ENCODE results near the gene ZCRB1.
"Not testable (repeated sequence)": the region's sequence is repeated elsewhere in the genome, so short reads cannot be mapped to it uniquely, and the experiment has no call there.

ZCRB1 gene

DNA sequence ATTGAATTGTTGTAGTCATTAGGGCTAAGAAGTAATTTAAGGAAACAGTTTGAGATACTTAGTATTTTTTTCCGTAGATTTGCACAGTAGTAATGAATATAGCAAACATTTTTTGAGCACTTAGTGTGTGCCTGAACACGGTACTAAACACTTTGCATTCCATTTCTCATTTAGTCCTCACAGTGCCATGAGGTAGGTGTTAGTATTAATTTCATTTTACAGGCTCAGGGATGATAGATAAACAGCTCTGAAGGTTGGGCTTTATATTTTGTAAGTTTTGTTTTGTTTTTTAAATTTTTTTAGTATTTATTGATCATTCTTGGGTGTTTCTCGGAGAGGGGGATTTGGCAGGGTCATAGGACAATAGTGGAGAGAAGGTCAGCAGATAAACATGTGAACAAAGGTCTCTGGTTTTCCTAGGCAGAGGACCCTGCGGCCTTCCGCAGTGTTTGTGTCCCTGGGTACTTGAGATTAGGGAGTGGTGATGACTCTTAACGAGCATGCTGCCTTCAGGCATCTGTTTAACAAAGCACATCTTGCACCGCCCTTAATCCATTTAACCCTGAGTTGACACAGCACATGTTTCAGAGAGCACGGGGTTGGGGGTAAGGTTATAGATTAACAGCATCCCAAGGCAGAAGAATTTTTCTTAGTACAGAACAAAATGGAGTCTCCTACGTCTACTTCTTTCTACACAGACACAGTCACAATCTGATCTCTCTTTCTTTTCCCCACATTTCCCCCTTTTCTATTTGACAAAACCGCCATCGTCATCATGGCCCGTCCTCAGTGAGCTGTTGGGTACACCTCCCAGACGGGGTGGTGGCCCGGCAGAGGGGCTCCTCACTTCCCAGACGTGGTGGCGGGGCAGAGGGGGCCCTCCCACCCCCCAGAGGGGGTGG, 23.5 kb upstream of the ZCRB1 start:
- not testable (repeated sequence) for H3K27me3 Mint-ChIP-seq; DNase-seq (ENCODE audit: low spot score in 2 of 2); ATAC-seq (replicated peaks; ENCODE audit: extremely low read depth, poor library complexity, severe bottlenecking); H3K27ac Mint-ChIP-seq (ENCODE audit: low read depth); H3K9me3 Mint-ChIP-seq; H3K36me3 Mint-ChIP-seq (ENCODE audit: insufficient read depth); H3K4me3 Mint-ChIP-seq
- peaks cover 19% of the 10 kb centered on the region for H3K4me1 Mint-ChIP-seq

DNA sequence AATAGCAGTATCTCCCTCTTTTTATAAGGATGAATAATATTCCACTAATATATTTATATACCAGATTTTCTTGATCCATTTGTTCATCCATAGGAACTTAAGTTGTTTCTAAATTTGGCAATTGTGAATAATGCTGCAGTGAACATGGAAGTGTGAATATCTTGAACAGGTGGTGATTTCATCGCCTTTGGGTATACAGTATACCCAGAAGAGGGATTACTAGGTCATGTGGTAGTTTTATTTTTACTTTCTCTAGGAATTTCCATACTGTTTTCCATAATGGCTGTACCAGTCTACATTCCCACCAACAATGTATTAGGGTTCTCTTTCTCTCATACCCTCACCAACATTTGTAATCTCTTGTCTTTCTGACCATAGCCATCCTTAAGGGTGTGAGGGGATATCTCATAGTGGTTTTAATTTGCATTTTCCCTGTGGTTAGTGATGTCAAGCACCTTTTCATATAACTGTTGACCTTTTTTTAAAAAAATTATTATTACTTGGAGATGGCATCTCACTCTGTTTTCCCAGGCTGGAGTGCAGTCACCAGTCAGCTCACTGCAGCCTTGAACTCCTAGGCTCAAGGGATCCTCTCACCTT, 20.6 kb upstream of the ZCRB1 start:
- Mint-ChIP-seq H3K27me3 (no peaks in the 10 kb centered on the region), H3K4me3 (no peak overlapping the region), H3K27ac (ENCODE audit: low read depth) (no peak overlapping the region), H3K36me3 (ENCODE audit: insufficient read depth) (peaks cover 5% of the 10 kb centered on the region), H3K9me3 (no peaks in the 10 kb centered on the region), H3K4me1 (peaks cover 41% of the 10 kb centered on the region)
- DNase-seq (ENCODE audit: low spot score in 2 of 2) (no peak), ATAC-seq (replicated peaks; ENCODE audit: extremely low read depth, poor library complexity, severe bottlenecking) (no peak)

GRCh38 chr12:42343721-42344120, 17.8 kb upstream of the ZCRB1 start:
- Mint-ChIP-seq H3K27ac (ENCODE audit: low read depth) (no peak overlapping the region), H3K4me1 (peaks cover 48% of the 10 kb centered on the region), H3K36me3 (ENCODE audit: insufficient read depth) (peaks cover 5% of the 10 kb centered on the region)

DNA sequence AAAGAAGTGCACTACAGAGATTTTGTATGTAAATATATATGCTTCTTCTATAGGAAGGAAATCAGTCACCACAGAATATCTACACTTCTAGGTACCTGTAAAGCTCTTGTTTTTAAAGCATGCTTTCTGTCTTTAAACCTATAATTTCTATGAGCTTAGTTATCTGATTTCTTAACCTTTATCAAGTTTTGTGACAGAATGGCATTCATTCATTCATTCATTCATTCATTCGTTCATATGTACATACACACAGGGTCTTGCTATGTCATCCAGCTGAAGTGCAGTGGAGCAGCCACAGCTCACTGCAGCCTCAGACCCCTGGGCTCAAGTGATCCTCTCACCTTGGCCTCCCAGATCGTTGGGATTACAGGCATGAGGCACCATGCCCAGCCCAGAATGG, 16.1 kb upstream of the ZCRB1 start:
- H3K4me1 Mint-ChIP-seq = peaks cover 48% of the 10 kb centered on the region

More at GRCh38 chr12:42343721-42344120, 17.8 kb upstream of the ZCRB1 start:
- no peak for DNase-seq (ENCODE audit: low spot score in 2 of 2)
- Mint-ChIP-seq H3K4me3 (no peak overlapping the region), H3K27me3 (no peaks in the 10 kb centered on the region), H3K9me3 (no peaks in the 10 kb centered on the region)
- no peak for ATAC-seq (replicated peaks; ENCODE audit: extremely low read depth, poor library complexity, severe bottlenecking)

GRCh38 chr12:42338280-42338679, 12.4 kb upstream of the ZCRB1 start:
- ATAC-seq (replicated peaks; ENCODE audit: extremely low read depth, poor library complexity, severe bottlenecking) (no peak), DNase-seq (ENCODE audit: low spot score in 2 of 2) (no peak)
- Mint-ChIP-seq H3K27ac (ENCODE audit: low read depth) (no peak overlapping the region), H3K4me3 (no peak overlapping the region), H3K27me3 (no peaks in the 10 kb centered on the region), H3K9me3 (no peaks in the 10 kb centered on the region), H3K4me1 (peaks cover 41% of the 10 kb centered on the region), H3K36me3 (ENCODE audit: insufficient read depth) (peaks cover 24% of the 10 kb centered on the region)

More for the DNA sequence above, 16.1 kb upstream of the ZCRB1 start:
- no peak overlapping the region for H3K27ac Mint-ChIP-seq (ENCODE audit: low read depth)
- DNase-seq (ENCODE audit: low spot score in 2 of 2) (no peak), ATAC-seq (replicated peaks; ENCODE audit: extremely low read depth, poor library complexity, severe bottlenecking) (no peak)
- no peak overlapping the region for H3K4me3 Mint-ChIP-seq
- H3K9me3 Mint-ChIP-seq = no peaks in the 10 kb centered on the region
- H3K36me3 Mint-ChIP-seq (ENCODE audit: insufficient read depth) = peaks cover 19% of the 10 kb centered on the region
- no peaks in the 10 kb centered on the region for H3K27me3 Mint-ChIP-seq

DNA sequence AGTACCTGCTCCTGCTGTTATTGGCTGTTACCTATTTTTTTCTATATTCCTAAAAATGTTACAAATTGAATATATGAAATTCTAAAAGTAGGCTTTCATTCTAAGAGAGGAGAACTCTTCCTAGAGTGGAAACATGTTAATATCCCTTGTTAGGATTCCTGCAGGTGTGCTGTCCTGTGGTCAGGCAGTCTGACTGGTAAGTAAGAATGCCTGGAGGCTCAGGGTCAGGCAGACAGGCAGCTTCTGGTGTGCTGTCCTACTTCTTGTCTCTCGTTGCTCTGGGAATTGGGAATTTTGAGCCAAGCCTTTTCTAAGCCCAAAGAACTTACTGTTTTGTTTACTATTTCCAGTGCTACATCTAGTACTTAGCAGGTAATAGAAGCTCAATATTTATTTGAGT, 10.4 kb upstream of the ZCRB1 start:
- H3K36me3 Mint-ChIP-seq (ENCODE audit: insufficient read depth) = peaks cover 23% of the 10 kb centered on the region
- H3K27ac Mint-ChIP-seq (ENCODE audit: low read depth) = no peak overlapping the region
- H3K4me1 Mint-ChIP-seq = peaks cover 40% of the 10 kb centered on the region
- no peak for ATAC-seq (replicated peaks; ENCODE audit: extremely low read depth, poor library complexity, severe bottlenecking)
- H3K9me3 Mint-ChIP-seq = no peaks in the 10 kb centered on the region
- DNase-seq (ENCODE audit: low spot score in 2 of 2) = no peak
- H3K27me3 Mint-ChIP-seq = no peaks in the 10 kb centered on the region
- H3K4me3 Mint-ChIP-seq = no peak overlapping the region

GRCh38 chr12:42332301-42333285, 6.7 kb upstream of the ZCRB1 start:
- peaks cover 21% of the 10 kb centered on the region for H3K36me3 Mint-ChIP-seq (ENCODE audit: insufficient read depth)
- no peaks in the 10 kb centered on the region for H3K27me3 Mint-ChIP-seq
- H3K4me1 Mint-ChIP-seq = peaks cover 53% of the 10 kb centered on the region
- ATAC-seq (replicated peaks; ENCODE audit: extremely low read depth, poor library complexity, severe bottlenecking) (peak; percentile 64), DNase-seq (ENCODE audit: low spot score in 2 of 2) (no peak)
- H3K27ac Mint-ChIP-seq (ENCODE audit: low read depth) = no peak overlapping the region
- no peak overlapping the region for H3K4me3 Mint-ChIP-seq
- H3K9me3 Mint-ChIP-seq = no peaks in the 10 kb centered on the region

- not testable (repeated sequence) for H3K27me3 Mint-ChIP-seq; H3K9me3 Mint-ChIP-seq; DNase-seq (ENCODE audit: low spot score in 2 of 2); ATAC-seq (replicated peaks; ENCODE audit: extremely low read depth, poor library complexity, severe bottlenecking); H3K4me3 Mint-ChIP-seq
- H3K36me3 Mint-ChIP-seq (ENCODE audit: insufficient read depth) = peaks cover 28% of the 10 kb centered on the region
- H3K27ac Mint-ChIP-seq (ENCODE audit: low read depth) = peak overlapping the region; percentile 39
- peaks cover 77% of the 10 kb centered on the region for H3K4me1 Mint-ChIP-seq
These were observed 4.2 kb upstream of the ZCRB1 start for GRCh38 chr12:42330097-42330496.

DNA sequence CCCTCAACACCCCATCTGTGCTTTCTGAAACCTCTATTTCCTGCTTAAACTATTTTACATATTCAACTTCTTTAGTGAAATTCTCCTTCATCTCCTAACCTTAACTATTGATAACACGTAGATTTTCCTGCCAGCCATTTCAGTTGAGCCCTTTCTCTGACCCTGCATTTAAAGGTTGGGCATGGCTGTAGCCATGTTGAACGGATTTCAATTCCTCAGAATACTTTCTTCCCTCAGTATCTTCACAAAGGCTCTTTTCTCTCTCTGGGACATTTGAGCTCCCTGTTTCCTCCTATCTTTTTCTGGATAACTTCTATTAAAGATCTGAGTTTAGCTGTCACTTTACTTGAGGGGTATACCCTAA, 1.3 kb upstream of the ZCRB1 start:
- H3K4me3 Mint-ChIP-seq = peak overlapping the region; percentile 95

GRCh38 chr12:42326541-42327226, 790 bp upstream of the ZCRB1 start:
- DNase-seq (ENCODE audit: low spot score in 2 of 2) (no peak), ATAC-seq (replicated peaks; ENCODE audit: extremely low read depth, poor library complexity, severe bottlenecking) (peak; percentile 47)
- H3K36me3 Mint-ChIP-seq (ENCODE audit: insufficient read depth) = peaks cover 33% of the 10 kb centered on the region
- H3K27ac Mint-ChIP-seq (ENCODE audit: low read depth) = peak overlapping the region; percentile 99
- H3K27me3 Mint-ChIP-seq = no peaks in the 10 kb centered on the region
- peak overlapping the region; percentile 95 for H3K4me3 Mint-ChIP-seq
- H3K4me1 Mint-ChIP-seq = peaks cover 66% of the 10 kb centered on the region
- H3K9me3 Mint-ChIP-seq = no peaks in the 10 kb centered on the region

More for the DNA sequence above, 1.3 kb upstream of the ZCRB1 start:
- Mint-ChIP-seq H3K36me3 (ENCODE audit: insufficient read depth) (peaks cover 33% of the 10 kb centered on the region), H3K9me3 (no peaks in the 10 kb centered on the region), H3K27me3 (no peaks in the 10 kb centered on the region), H3K27ac (ENCODE audit: low read depth) (peak overlapping the region; percentile 99), H3K4me1 (peaks cover 71% of the 10 kb centered on the region)
- DNase-seq (ENCODE audit: low spot score in 2 of 2) = no peak
- no peak for ATAC-seq (replicated peaks; ENCODE audit: extremely low read depth, poor library complexity, severe bottlenecking)

GRCh38 chr12:42325326-42325652, 605 bp downstream of the ZCRB1 start:
- peak overlapping the region; percentile 95 for H3K4me3 Mint-ChIP-seq
- H3K27ac Mint-ChIP-seq (ENCODE audit: low read depth) = peak overlapping the region; percentile 99
- H3K36me3 Mint-ChIP-seq (ENCODE audit: insufficient read depth) = peaks cover 30% of the 10 kb centered on the region
- ATAC-seq (replicated peaks; ENCODE audit: extremely low read depth, poor library complexity, severe bottlenecking) (no peak), DNase-seq (ENCODE audit: low spot score in 2 of 2) (no peak)
- no peaks in the 10 kb centered on the region for H3K9me3 Mint-ChIP-seq
- no peaks in the 10 kb centered on the region for H3K27me3 Mint-ChIP-seq
- peaks cover 52% of the 10 kb centered on the region for H3K4me1 Mint-ChIP-seq

- Mint-ChIP-seq H3K4me3 (no peak overlapping the region), H3K9me3 (no peaks in the 10 kb centered on the region), H3K36me3 (ENCODE audit: insufficient read depth) (peaks cover 28% of the 10 kb centered on the region), H3K27ac (ENCODE audit: low read depth) (no peak overlapping the region), H3K27me3 (no peaks in the 10 kb centered on the region), H3K4me1 (peaks cover 42% of the 10 kb centered on the region)
- ATAC-seq (replicated peaks; ENCODE audit: extremely low read depth, poor library complexity, severe bottlenecking) = no peak
- no peak for DNase-seq (ENCODE audit: low spot score in 2 of 2)
These were observed 2.0 kb downstream of the ZCRB1 start for GRCh38 chr12:42323856-42324255.
